Skeletal muscle satellite cell (primary cell): ENCODE results near the gene SCYL1.
A peak's percentile ranks its signal among the peaks of the same experiment; 100 is the strongest.

Experiments
- H3K27me3 ChIP-seq: 2 replicates; pipeline ENCODE4 v1.7.0; 2013; ENCODE audit warnings: low read length; ENCODE audit not compliant: control insufficient read depth, insufficient read depth
- H3K36me3 ChIP-seq: 2 replicates; pipeline ENCODE4 v1.7.0; 2013; ENCODE audit warnings: mild to moderate bottlenecking, control low read depth, low read length; ENCODE audit not compliant: insufficient read depth
- H3K4me1 ChIP-seq: 2 replicates; pipeline ENCODE4 v1.7.0; 2013; ENCODE audit warnings: low read length; ENCODE audit not compliant: control insufficient read depth, insufficient read depth
- H3K4me2 ChIP-seq: 2 replicates; pipeline ENCODE4 v1.7.0; 2013; ENCODE audit warnings: mild to moderate bottlenecking, low read length
- H3K4me3 ChIP-seq: 2 replicates; pipeline ENCODE4 v1.7.0; 2013; ENCODE audit warnings: low read length
- H3K9ac ChIP-seq: 2 replicates; pipeline ENCODE4 v1.7.0; 2013; ENCODE audit warnings: mild to moderate bottlenecking, low read depth, low read length, moderate library complexity
- H3K9me3 ChIP-seq: replicated peaks from 2 replicates; pipeline ENCODE4 v1.7.0; 2013; ENCODE audit warnings: mild to moderate bottlenecking, control low read depth, low read length

Gene SCYL1

GRCh38 chr11:65488273-65489034 lies 36.4 kb upstream of the SCYL1 start:
- Histone ChIP-seq H3K27me3 (no peaks in the 10 kb centered on the region), H3K4me3 (peak overlapping the region; percentile 41), H3K36me3 (no peaks in the 10 kb centered on the region), H3K9me3 (no peaks in the 10 kb centered on the region), H3K4me2 (peak overlapping the region; percentile 72), H3K4me1 (peaks cover 79% of the 10 kb centered on the region), H3K9ac (peak overlapping the region; percentile 88)

GRCh38 chr11:65489035-65489705 lies 35.7 kb upstream of the SCYL1 start:
- H3K9ac ChIP-seq = peak overlapping the region; percentile 88

DNA sequence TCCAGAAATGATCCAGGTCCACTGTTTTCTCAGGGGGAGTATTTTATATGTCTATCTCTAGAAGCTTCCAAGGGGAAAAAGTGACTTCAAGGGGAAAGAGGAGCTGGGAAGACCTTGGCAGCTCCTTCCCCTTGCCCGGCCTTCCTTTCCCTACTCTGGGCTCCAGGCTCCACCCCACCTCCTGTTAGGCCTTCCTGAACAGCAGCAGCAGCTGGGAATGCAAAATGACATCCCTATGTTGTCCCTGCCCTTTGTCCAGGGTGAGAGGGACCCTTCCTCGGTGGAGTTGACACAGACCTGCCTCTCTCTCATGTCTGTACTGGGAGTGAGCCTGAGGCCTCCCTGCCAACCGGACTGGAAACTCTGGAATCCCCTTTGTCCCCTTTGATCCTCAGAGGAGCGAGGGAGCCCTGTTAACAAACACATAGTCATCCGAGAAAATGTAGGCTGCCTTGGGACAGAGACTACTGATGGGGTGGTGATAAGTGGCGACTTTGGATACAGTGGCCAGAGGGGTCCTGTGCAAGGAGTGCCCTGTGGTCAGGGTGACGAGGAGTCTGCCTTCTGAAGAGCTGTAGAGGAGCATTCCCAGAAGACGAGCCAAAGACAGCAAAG lies 35.1 kb upstream of the SCYL1 start:
- Histone ChIP-seq H3K4me2 (peak overlapping the region; percentile 72), H3K9me3 (no peaks in the 10 kb centered on the region), H3K36me3 (no peaks in the 10 kb centered on the region), H3K27me3 (no peaks in the 10 kb centered on the region), H3K9ac (peak overlapping the region; percentile 88), H3K4me3 (peak overlapping the region; percentile 13), H3K4me1 (peaks cover 91% of the 10 kb centered on the region)

More at GRCh38 chr11:65489035-65489705, 35.7 kb upstream of the SCYL1 start:
- H3K4me3 ChIP-seq = peak overlapping the region; percentile 22
- no peaks in the 10 kb centered on the region for H3K9me3 ChIP-seq
- no peaks in the 10 kb centered on the region for H3K36me3 ChIP-seq
- peak overlapping the region; percentile 72 for H3K4me2 ChIP-seq
- H3K27me3 ChIP-seq = no peaks in the 10 kb centered on the region
- peaks cover 84% of the 10 kb centered on the region for H3K4me1 ChIP-seq

DNA sequence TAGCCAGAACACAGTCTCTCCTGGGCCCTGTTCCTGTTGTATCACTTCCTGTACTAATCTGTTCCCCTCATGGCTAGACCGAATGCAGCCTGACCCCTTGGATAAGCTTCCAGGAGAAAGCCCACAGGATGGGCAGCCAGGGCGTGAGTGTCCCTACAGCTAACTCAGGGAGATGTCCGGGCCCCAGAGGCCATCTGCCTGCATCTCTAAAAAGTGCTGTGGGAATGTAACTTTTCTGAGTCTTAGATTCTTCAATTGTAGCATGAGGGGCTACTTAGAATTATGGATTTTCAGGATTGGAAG lies 33.8 kb upstream of the SCYL1 start:
- Histone ChIP-seq H3K27me3 (no peaks in the 10 kb centered on the region), H3K9ac (peak overlapping the region; percentile 88), H3K36me3 (no peaks in the 10 kb centered on the region), H3K9me3 (no peaks in the 10 kb centered on the region), H3K4me2 (peak overlapping the region; percentile 73), H3K4me1 (peaks cover 89% of the 10 kb centered on the region), H3K4me3 (peak overlapping the region; percentile 43)

GRCh38 chr11:65491614-65492386 lies 33.1 kb upstream of the SCYL1 start:
- no peaks in the 10 kb centered on the region for H3K9me3 ChIP-seq
- no peaks in the 10 kb centered on the region for H3K36me3 ChIP-seq
- peak overlapping the region; percentile 88 for H3K9ac ChIP-seq
- peak overlapping the region; percentile 73 for H3K4me2 ChIP-seq
- peak overlapping the region; percentile 43 for H3K4me3 ChIP-seq
- peaks cover 91% of the 10 kb centered on the region for H3K4me1 ChIP-seq
- H3K27me3 ChIP-seq = no peaks in the 10 kb centered on the region

DNA sequence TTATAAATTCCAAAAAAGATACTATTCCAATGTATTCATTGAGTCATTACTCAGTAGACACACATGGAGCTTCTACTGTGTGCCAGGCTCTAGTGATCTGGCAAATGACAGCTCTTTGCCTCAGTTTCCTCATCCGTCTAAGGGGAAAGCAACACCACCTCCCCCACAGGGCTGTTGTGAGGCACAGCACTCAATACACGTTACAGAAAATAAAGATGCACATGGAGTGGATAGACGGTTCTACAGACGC lies 32.6 kb upstream of the SCYL1 start:
- Histone ChIP-seq H3K4me1 (peaks cover 90% of the 10 kb centered on the region), H3K9ac (peak overlapping the region; percentile 88), H3K4me2 (peak overlapping the region; percentile 73), H3K4me3 (peak overlapping the region; percentile 23), H3K36me3 (no peaks in the 10 kb centered on the region), H3K27me3 (no peaks in the 10 kb centered on the region), H3K9me3 (no peaks in the 10 kb centered on the region)

GRCh38 chr11:65492637-65493366 lies 32.1 kb upstream of the SCYL1 start:
- H3K9me3 ChIP-seq = no peaks in the 10 kb centered on the region
- H3K27me3 ChIP-seq = no peaks in the 10 kb centered on the region
- no peaks in the 10 kb centered on the region for H3K36me3 ChIP-seq
- peaks cover 89% of the 10 kb centered on the region for H3K4me1 ChIP-seq
- peak overlapping the region; percentile 88 for H3K9ac ChIP-seq
- H3K4me3 ChIP-seq = peak overlapping the region; percentile 40
- H3K4me2 ChIP-seq = peak overlapping the region; percentile 73

DNA sequence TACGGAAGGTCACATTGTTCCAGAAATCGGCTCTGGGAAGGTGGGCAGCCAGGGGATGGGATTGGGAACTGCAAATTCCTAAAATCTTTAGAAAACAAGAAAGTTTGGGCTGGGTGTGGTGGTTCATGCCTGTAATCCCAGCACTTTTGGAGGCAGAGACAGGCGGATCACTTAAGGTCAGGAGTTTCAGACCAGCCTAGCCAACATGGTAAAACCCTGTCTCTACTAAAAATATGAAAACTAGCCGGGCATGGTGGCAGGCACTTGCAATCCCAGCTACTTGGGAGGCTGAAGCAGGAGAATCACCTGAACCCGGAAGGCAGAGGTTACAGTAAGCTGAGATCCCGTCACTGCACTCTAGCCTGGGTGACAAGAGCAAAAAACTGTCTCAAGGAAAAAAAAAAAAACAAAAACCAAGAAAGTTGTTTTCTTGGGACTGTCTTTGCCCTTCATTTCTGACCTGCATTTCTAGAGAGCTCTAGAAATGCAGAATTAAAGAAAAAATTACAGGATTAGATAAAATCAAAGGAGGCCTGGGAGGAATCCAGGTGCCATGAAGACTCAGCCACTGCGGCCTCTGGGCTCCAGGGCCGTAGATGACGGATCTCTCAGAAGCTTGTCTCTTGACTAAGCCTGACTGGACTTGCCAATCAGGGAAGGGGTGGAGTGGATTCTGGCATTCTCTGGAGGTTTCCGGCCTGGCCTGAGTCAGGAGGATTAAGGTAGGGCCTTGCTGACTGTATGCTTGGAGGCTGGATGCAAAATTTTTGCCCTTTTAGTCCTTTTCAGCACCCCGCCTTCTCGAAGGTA lies 31.3 kb upstream of the SCYL1 start:
- H3K36me3 ChIP-seq = no peaks in the 10 kb centered on the region
- peak overlapping the region; percentile 88 for H3K9ac ChIP-seq
- peak overlapping the region; percentile 73 for H3K4me2 ChIP-seq
- H3K4me3 ChIP-seq = peak overlapping the region; percentile 40
- peaks cover 89% of the 10 kb centered on the region for H3K4me1 ChIP-seq
- no peaks in the 10 kb centered on the region for H3K27me3 ChIP-seq
- H3K9me3 ChIP-seq = no peaks in the 10 kb centered on the region

- Histone ChIP-seq H3K4me3 (peak overlapping the region; percentile 57), H3K4me2 (peak overlapping the region; percentile 76), H3K9me3 (no peaks in the 10 kb centered on the region), H3K27me3 (no peaks in the 10 kb centered on the region), H3K4me1 (peaks cover 61% of the 10 kb centered on the region), H3K36me3 (peaks cover 18% of the 10 kb centered on the region), H3K9ac (peak overlapping the region; percentile 91)
Measured at GRCh38 chr11:65496304-65497140, 28.4 kb upstream of the SCYL1 start.
